K562 (cell line): ENCODE measurements around the gene EXTL1. TPM values are rescaled to one million over a fixed set of nuclear protein-coding genes. Genes with fewer than 3 reads are reported as not detected.

Experiments used
- CHD4 ChIP-seq: fragments of 200-600 bp; sonication (generic); IDR thresholded peaks from 3 replicates; pipeline ENCODE4 v1.6.1; 2012; ENCODE audit warnings: low read depth, mild to moderate bottlenecking, mixed read lengths, low read length, inconsistent platforms; ENCODE audit not compliant: insufficient read depth, insufficient replicate concordance, poor library complexity, severe bottlenecking
- CSDE1 ChIP-seq, 2 experiments: fragments of 450-650 bp; IDR thresholded peaks; 2 replicates each; pipeline ENCODE4 v1.6.1; 2016; ENCODE audit warnings: mild to moderate bottlenecking in 1 of 2
- CXXC5 ChIP-seq: fragments of 250-450 bp; sonication (Bioruptor Pico); IDR thresholded peaks from 2 replicates; pipeline ENCODE4 v1.8.0; 2022; ENCODE audit warnings: inconsistent platforms, mild to moderate bottlenecking, moderate library complexity
- DACH1 ChIP-seq: fragments of 450-650 bp; IDR thresholded peaks from 2 replicates; pipeline ENCODE4 v1.6.1; 2018; ENCODE audit not compliant: partially characterized antibody
- EHMT2 ChIP-seq: fragments of 450-650 bp; IDR thresholded peaks from 2 replicates; pipeline ENCODE4 v1.6.1; 2018; ENCODE audit warnings: antibody characterized with exemption
- HBP1 ChIP-seq: fragments of 450-650 bp; formaldehyde crosslinking; IDR thresholded peaks from 2 replicates; pipeline ENCODE4 v1.4.0; 2022; ENCODE audit warnings: missing genetic modification characterization
- LARP7 ChIP-seq: fragments of 450-650 bp; IDR thresholded peaks from 2 replicates; pipeline ENCODE4 v1.6.1; 2016
- PATZ1 ChIP-seq: fragments of 250-450 bp; sonication (Bioruptor Pico); IDR thresholded peaks from 2 replicates; pipeline ENCODE4 v1.5.0; 2020; ENCODE audit warnings: mild to moderate bottlenecking, borderline replicate concordance
- PTRF ChIP-seq: fragments of 450-650 bp; IDR thresholded peaks from 2 replicates; pipeline ENCODE4 v1.6.1; 2016; ENCODE audit warnings: mild to moderate bottlenecking, missing genetic modification characterization, missing compliant biosample characterization
- SMAD4 ChIP-seq: fragments of 250-450 bp; sonication (Bioruptor Pico); conservative IDR thresholded peaks from 2 replicates; pipeline ENCODE4 v1.8.0; 2021; ENCODE audit warnings: inconsistent platforms, mild to moderate bottlenecking, moderate library complexity
- TFE3 ChIP-seq: fragments of 450-650 bp; formaldehyde crosslinking; IDR thresholded peaks from 2 replicates; pipeline ENCODE4 v1.4.0; 2020; ENCODE audit warnings: mild to moderate bottlenecking, mixed read lengths
- ZBTB9 ChIP-seq: fragments of 450-650 bp; formaldehyde crosslinking; IDR thresholded peaks from 2 replicates; pipeline ENCODE4 v1.4.0; 2020; ENCODE audit warnings: mild to moderate bottlenecking, moderate library complexity
- ZKSCAN3 ChIP-seq: fragments of 250-450 bp; sonication (Bioruptor Pico); IDR thresholded peaks from 2 replicates; pipeline ENCODE4 v1.4.0; 2020
- ZNF644 ChIP-seq: fragments of 200-800 bp; sonication (Bioruptor generic); IDR thresholded peaks from 2 replicates; pipeline ENCODE4 v1.6.1; 2016; ENCODE audit warnings: low read depth, missing genetic modification characterization, missing compliant biosample characterization
- ZNF766 ChIP-seq: fragments of 200-800 bp; sonication (Bioruptor generic); conservative IDR thresholded peaks from 2 replicates; pipeline ENCODE4 v1.6.1; 2016; ENCODE audit warnings: missing genetic modification characterization, missing compliant biosample characterization
- polyA plus RNA-seq, 8 experiments: library from polyadenylated mRNA; depleted of rRNA in 4 of 8; stranded (reverse) in 5 of 8; unstranded in 3 of 8; fragments of >200 nt; fragmentation: Nextera tagmentation in 2 of 8; fragmentation: Illumina TruSeq in 1 of 8; extraction: Ambion mirVana in 2 of 8; extraction: Trizol in 1 of 8; gene quantifications; 2 replicates each; pipeline versions ENCODE4 v1.2.1 to v1.2.3, GENCODE V29; 2011 to 2014; ENCODE audit warnings: inconsistent platforms in 1 of 8, missing spikeins in 1 of 8
- total RNA-seq, 7 experiments: library from RNA; depleted of rRNA in 6 of 7; stranded (reverse); fragments of >200 nt in 6 of 7; fragmentation: Illumina TruSeq in 2 of 7; extraction: Trizol in 2 of 7; gene quantifications; 2 replicates each; pipeline versions ENCODE4 v1.2.1 to v1.2.3, GENCODE V29; 2011 to 2021; ENCODE audit warnings: low replicate concordance in 1 of 7
- TF ChIP-seq, protein P1 (sequence below): fragments of 450-650 bp; formaldehyde crosslinking; IDR thresholded peaks from 2 replicates; pipeline ENCODE4 v1.4.0; 2022; ENCODE audit warnings: mild to moderate bottlenecking, moderate library complexity
- TF ChIP-seq, protein P2 (sequence below): sonication (generic); formaldehyde crosslinking; IDR thresholded peaks from 2 replicates; pipeline ENCODE4 v1.9.0; 2022; ENCODE audit warnings: mild to moderate bottlenecking, missing genetic modification reagents
- TF ChIP-seq, protein P3 (sequence below): fragments of 450-650 bp; formaldehyde crosslinking; IDR thresholded peaks from 2 replicates; pipeline ENCODE4 v1.4.0; 2020; ENCODE audit warnings: mild to moderate bottlenecking, moderate library complexity

EXTL1 gene
- total and polyA plus RNA-seq, 9 of the 15 experiments (the other 6 are each of a cell fraction or from before 2014, with no cell fraction given), result 0.04 to 0.23 (median 0.08) TPM; not detected in 3

DNA sequence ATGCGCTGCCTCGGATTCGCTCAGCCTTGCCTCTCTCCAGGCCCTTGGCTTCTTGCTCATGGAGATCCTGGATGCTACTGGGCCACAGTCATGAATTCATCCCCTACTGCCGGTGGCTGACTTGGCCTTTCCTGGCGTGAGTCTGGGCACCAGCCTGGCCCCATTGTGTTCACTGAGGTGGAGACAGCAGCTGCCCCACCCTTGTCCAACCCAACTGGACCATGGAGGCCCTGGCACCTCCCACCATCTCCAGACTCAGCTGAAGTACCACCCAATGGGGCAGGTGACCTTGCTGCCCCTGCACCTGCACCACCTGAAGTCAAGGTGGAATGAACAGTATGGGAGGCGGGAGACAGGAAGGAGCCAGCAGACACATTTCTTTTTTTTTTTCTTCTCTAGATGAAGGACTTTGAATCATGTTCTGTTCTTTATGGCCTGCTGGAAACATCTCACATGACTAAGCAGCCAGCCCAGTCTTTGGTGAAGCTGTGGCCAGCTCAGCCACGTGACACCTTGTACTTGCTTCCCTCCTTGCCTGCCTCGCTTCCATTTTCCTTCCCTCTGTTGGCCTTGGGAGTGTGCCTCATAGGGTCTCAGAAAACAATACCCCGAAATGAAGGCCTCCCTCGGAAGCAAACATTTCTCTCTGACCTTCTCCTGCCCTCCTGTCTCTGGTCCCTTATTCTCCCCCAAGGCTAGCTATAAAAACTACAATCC, 28.1 kb downstream of the EXTL1 start (continued):
- TF ChIP-seq PATZ1 (CRISPR knock-in tag) (peak; percentile 74; the same call in 1 of the 2 replicates), PTRF (tag) (peak; percentile 87), DACH1 (no peak), CHD4 (no peak), HBP1 (CRISPR knock-in tag) (peak; percentile 71), ZNF644 (tag) (peak; percentile 96), ZNF766 (CRISPR knock-in tag) (peak; percentile 96), CXXC5 (peak; percentile 82), ZBTB9 (peak; percentile 96), LARP7 (no peak), CSDE1 (IDR thresholded peaks at IDR 0.05) (no peak), TFE3 (CRISPR knock-in tag) (peak; percentile 88), ZKSCAN3 (CRISPR knock-in tag) (no peak), SMAD4 (CRISPR knock-in tag) (peak; percentile 85), EHMT2 (peak; percentile 59; the same call in 1 of the 2 replicates)
- TF ChIP-seq, protein P1, sequence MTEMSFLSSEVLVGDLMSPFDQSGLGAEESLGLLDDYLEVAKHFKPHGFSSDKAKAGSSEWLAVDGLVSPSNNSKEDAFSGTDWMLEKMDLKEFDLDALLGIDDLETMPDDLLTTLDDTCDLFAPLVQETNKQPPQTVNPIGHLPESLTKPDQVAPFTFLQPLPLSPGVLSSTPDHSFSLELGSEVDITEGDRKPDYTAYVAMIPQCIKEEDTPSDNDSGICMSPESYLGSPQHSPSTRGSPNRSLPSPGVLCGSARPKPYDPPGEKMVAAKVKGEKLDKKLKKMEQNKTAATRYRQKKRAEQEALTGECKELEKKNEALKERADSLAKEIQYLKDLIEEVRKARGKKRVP, result peak; percentile 85
- TF ChIP-seq, protein P2, sequence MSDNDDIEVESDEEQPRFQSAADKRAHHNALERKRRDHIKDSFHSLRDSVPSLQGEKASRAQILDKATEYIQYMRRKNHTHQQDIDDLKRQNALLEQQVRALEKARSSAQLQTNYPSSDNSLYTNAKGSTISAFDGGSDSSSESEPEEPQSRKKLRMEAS (CRISPR knock-in tag), result peak; percentile 73
- TF ChIP-seq, protein P3, sequence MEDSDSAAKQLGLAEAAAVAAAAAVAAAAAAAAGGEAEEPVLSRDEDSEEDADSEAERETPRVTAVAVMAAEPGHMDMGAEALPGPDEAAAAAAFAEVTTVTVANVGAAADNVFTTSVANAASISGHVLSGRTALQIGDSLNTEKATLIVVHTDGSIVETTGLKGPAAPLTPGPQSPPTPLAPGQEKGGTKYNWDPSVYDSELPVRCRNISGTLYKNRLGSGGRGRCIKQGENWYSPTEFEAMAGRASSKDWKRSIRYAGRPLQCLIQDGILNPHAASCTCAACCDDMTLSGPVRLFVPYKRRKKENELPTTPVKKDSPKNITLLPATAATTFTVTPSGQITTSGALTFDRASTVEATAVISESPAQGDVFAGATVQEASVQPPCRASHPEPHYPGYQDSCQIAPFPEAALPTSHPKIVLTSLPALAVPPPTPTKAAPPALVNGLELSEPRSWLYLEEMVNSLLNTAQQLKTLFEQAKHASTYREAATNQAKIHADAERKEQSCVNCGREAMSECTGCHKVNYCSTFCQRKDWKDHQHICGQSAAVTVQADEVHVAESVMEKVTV (CRISPR knock-in tag), result 0 out of 2 replicates have a peak, but pooled peaks have one; percentile 11
